ENCODE results near the gene MEIOSIN. TPM values are rescaled to one million over a fixed set of nuclear protein-coding genes. Genes with fewer than 3 reads are reported as not detected.

Gene MEIOSIN
- total RNA-seq, 6 experiments from 2014 or later = 0.24 TPM; not detected in 5

DNA sequence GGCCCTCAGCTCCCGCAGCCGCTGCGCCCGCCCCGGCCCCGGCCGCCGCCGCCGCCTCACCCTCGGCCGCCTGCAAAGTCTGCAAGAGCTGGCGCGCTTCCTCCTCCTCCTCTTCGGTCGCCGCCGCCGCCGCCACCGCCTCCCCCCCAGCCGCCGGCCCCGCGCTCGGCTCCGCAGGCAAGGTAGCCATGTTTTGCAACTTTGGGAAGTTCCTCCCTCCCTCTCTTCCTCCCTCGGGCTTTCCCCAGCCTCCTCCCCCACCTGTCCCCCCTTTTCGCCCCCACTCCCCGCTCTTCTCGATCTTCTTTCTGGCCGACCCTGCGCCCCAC, 35.4 kb downstream of the MEIOSIN start:
- Histone ChIP-seq H3K4me1 (peaks cover 0 to 20% (median 7%) of the 10 kb centered on the region in 4 donors), H3K9me3 (no peaks in the 10 kb centered on the region), H3K36me3 (no peaks in the 10 kb centered on the region), H3K27ac (peak overlapping the region; percentile 86 to 97 (median 92)), H3K27me3 (no peaks in the 10 kb centered on the region), H3K4me3 (peak overlapping the region; percentile 76 to 91 (median 80))
- 3% methylated on average over 12 of the region's 33 CpGs for WGBS (ENCODE audit: insufficient coverage, low coverage, low lambda C conversion rate, missing lambda C conversion rate)
- DNase-seq (peak in 1 of 3 donors; percentile 60), ATAC-seq (no peak)
- intact Hi-C loops (cut with DNase I) = no loop called here
- TF ChIP-seq POLR2A (IDR thresholded peaks at IDR 0.05) = no peak
- TF ChIP-seq, protein P1, sequence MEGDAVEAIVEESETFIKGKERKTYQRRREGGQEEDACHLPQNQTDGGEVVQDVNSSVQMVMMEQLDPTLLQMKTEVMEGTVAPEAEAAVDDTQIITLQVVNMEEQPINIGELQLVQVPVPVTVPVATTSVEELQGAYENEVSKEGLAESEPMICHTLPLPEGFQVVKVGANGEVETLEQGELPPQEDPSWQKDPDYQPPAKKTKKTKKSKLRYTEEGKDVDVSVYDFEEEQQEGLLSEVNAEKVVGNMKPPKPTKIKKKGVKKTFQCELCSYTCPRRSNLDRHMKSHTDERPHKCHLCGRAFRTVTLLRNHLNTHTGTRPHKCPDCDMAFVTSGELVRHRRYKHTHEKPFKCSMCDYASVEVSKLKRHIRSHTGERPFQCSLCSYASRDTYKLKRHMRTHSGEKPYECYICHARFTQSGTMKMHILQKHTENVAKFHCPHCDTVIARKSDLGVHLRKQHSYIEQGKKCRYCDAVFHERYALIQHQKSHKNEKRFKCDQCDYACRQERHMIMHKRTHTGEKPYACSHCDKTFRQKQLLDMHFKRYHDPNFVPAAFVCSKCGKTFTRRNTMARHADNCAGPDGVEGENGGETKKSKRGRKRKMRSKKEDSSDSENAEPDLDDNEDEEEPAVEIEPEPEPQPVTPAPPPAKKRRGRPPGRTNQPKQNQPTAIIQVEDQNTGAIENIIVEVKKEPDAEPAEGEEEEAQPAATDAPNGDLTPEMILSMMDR (IDR thresholded peaks at IDR 0.05) = no peak

DNA sequence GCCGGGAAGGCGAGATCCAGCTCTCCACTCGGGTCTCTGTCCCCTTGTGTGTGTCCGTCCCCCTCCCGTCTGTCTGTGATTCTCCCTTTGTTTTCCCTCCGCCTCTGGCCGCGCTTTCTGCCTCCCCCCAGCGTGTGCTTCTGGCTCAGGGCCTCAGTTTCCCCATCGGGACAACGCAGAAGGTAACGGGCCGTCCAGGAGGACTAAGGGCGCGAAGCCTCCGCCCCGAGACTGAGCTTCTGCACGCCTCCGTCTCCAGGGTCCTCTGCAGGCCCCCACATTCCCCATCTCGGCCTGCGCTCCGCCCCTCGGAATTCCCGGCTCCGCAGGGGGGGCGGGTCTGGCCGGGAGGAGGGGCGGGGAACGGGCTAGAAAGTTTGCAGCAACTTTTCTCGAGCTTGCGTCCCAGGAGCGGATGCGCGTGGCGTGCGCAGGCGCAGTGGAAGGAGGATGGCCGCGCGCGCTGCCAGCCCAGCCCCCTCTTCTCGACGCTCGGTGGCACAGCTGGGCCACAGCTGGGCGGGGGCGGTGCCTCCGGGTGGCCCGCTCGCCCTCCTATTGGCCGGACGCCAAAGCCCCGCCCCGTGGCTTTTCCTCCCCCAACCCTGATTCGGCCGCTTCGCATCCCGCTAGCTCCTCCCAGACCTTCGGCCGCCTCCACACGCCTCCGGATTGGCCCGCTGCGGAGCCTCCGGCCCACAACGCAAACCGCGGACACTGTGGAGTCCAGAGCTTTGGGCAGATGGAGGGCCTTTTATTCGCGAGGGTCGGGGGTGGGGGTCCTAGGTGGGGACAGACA, 35.9 kb downstream of the MEIOSIN start, which contains the start of gene SIX5:
SIX5 (minus strand) TSS at position 269 of the 799 bp plus-strand sequence. CDS start 408 bp downstream, outside the sequence.
- peak; percentile 99 for DNase-seq
- intact Hi-C loops (cut with DNase I) = no loop called here
- Histone ChIP-seq H3K27ac (peak within 1 kb of the TSS; percentile 86 to 97 (median 93)), H3K36me3 (no peaks in the 10 kb centered on the region), H3K9me3 (no peaks in the 10 kb centered on the region), H3K4me1 (peaks cover 0 to 20% (median 7%) of the 10 kb centered on the region in 4 donors), H3K27me3 (no peaks in the 10 kb centered on the region), H3K4me3 (peak within 1 kb of the TSS; percentile 76 to 91 (median 80))
- peak; percentile 59 to 68 (median 68) for ATAC-seq
- peak; percentile 78 for TF ChIP-seq POLR2A (IDR thresholded peaks at IDR 0.05)
- TF ChIP-seq, protein P1 (IDR thresholded peaks at IDR 0.05) = no peak
- WGBS (ENCODE audit: insufficient coverage, low coverage, low lambda C conversion rate, missing lambda C conversion rate) = under 1% methylated on average over 53 of the region's 70 CpGs

GRCh38 chr19:45769821-45770191, 36.6 kb downstream of the MEIOSIN start:
- Histone ChIP-seq H3K9me3 (no peaks in the 10 kb centered on the region), H3K27ac (peak overlapping the region; percentile 72 to 93 (median 92)), H3K4me3 (peak overlapping the region; percentile 38 to 91 (median 76)), H3K36me3 (no peaks in the 10 kb centered on the region), H3K27me3 (no peaks in the 10 kb centered on the region), H3K4me1 (peaks cover 0 to 20% (median 7%) of the 10 kb centered on the region in 4 donors)
- WGBS (ENCODE audit: insufficient coverage, low coverage, low lambda C conversion rate, missing lambda C conversion rate) = 0% methylated on average over 11 of the region's 28 CpGs
- intact Hi-C loops (cut with DNase I) = no loop called here
- no peak for TF ChIP-seq POLR2A (IDR thresholded peaks at IDR 0.05)
- TF ChIP-seq, protein P1 (IDR thresholded peaks at IDR 0.05) = no peak
- DNase-seq = peak; percentile 64 to 73 (median 71)
- ATAC-seq = peak in 3 of 4 donors; percentile 0 to 8 (median 1)

DNA sequence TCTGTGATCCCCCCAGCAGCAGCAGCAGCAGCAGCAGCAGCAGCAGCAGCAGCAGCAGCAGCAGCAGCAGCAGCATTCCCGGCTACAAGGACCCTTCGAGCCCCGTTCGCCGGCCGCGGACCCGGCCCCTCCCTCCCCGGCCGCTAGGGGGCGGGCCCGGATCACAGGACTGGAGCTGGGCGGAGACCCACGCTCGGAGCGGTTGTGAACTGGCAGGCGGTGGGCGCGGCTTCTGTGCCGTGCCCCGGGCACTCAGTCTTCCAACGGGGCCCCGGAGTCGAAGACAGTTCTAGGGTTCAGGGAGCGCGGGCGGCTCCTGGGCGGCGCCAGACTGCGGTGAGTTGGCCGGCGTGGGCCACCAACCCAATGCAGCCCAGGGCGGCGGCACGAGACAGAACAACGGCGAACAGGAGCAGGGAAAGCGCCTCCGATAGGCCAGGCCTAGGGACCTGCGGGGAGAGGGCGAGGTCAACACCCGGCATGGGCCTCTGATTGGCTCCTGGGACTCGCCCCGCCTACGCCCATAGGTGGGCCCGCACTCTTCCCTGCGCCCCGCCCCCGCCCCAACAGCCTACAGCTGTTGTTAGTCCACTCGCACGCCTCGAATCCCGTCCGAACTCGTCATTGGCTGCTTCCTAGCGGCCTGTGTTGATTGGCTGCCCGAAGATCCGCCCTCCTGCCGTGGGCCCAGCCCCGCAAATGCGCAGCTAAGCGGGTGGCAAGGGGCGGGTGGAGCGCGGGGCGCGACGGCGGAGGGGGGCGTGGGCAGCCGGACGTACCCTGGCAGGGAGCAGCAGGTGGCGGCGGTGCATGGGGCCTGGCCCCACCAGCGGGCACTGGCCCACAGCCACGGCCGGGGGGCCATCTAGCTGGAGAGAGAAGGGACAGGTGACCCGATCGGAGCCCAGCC, 37.2 kb downstream of the MEIOSIN start:
- TF ChIP-seq, protein P1 (IDR thresholded peaks at IDR 0.05) = peak; percentile 87 to 98 (median 95)
- peak; percentile 57 for TF ChIP-seq POLR2A (IDR thresholded peaks at IDR 0.05)
- H3K9me3 ChIP-seq = no peaks in the 10 kb centered on the region
- ATAC-seq (peak; percentile 68 to 85 (median 76)), DNase-seq (peak; percentile 97 to 99 (median 98))
- no peaks in the 10 kb centered on the region for H3K36me3 ChIP-seq
- peaks cover 0 to 20% (median 7%) of the 10 kb centered on the region in 4 donors for H3K4me1 ChIP-seq
- H3K27ac ChIP-seq = peak overlapping the region; percentile 72 to 93 (median 92)
- H3K27me3 ChIP-seq = no peaks in the 10 kb centered on the region
- intact Hi-C loops (cut with DNase I) = no loop called here
- 4% methylated on average over 8 of the region's 79 CpGs for WGBS (ENCODE audit: insufficient coverage, low coverage, low lambda C conversion rate, missing lambda C conversion rate)
- H3K4me3 ChIP-seq = peak overlapping the region; percentile 38 to 91 (median 76)
